Measurements from ENCODE around the gene ECPAS.
"Not testable (repeated sequence)": the region's sequence is repeated elsewhere in the genome, so short reads cannot be mapped to it uniquely, and the experiment has no call there.

Gene ECPAS

DNA sequence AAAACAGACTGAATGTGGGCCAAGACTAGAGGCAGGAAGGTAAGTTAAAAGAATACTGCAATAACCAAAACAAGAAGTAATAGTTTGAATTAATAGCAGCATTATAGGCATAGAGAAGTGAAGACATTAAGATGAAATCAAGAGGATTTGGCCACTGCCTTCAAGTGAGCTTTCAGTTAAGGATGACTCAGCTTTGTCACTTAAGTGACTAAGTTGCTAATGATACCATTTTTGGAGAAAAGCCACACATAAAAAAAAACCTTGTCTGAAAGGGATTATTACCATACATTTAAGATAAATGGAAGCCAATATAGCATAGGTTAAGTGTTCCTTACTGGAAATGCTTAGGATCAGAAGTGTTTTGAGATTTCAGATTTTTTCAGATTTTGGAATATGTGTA is 57.0 kb downstream of the ECPAS start:
- Histone ChIP-seq H3K4me1 (ENCODE audit: control insufficient read depth in 1 of 2, insufficient read depth in 2 of 2, low read length in 2 of 2) (no peaks in the 10 kb centered on the region), H3K27ac (ENCODE audit: low read depth, low read length) (no peak overlapping the region), H3K9ac (ENCODE audit: low read depth in 1 of 2, low read length in 2 of 2) (no peak overlapping the region), H3K36me3 (ENCODE audit: control insufficient read depth in 1 of 2, insufficient read depth in 2 of 2, low read length in 2 of 2) (peaks cover 46 to 80% of the 10 kb centered on the region in 2 donors), H3K27me3 (ENCODE audit: control insufficient read depth in 1 of 2, insufficient read depth in 2 of 2, low read length in 2 of 2) (no peaks in the 10 kb centered on the region), H3K4me3 (ENCODE audit: low read depth in 1 of 2, low read length in 2 of 2) (no peak overlapping the region), H3K9me3 (ENCODE audit: control insufficient read depth in 1 of 2, low read length in 2 of 2) (no peaks in the 10 kb centered on the region)

DNA sequence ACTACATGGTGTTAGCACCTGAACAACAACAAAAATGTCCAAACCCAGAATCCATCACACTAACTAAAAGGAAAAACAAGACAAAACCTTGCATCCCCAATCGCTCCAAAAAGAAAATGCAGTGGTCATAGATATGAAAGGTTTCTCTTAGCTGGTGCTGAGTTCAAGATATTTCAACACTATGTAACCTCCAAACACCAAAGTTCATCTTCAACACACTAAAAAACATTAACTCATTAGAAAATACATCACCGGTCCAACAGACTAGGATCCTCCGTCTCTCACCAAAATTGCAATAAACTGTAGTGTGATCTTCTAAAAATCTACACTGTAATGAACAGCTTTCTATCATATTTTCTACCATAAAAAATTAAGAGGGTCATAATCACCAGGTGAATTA is 60.8 kb downstream of the ECPAS start:
- Histone ChIP-seq H3K36me3 (ENCODE audit: control insufficient read depth in 1 of 2, insufficient read depth in 2 of 2, low read length in 2 of 2) (peaks cover 44 to 80% of the 10 kb centered on the region in 2 donors), H3K4me3 (ENCODE audit: low read depth in 1 of 2, low read length in 2 of 2) (no peak overlapping the region), H3K9me3 (ENCODE audit: control insufficient read depth in 1 of 2, low read length in 2 of 2) (no peaks in the 10 kb centered on the region), H3K27me3 (ENCODE audit: control insufficient read depth in 1 of 2, insufficient read depth in 2 of 2, low read length in 2 of 2) (no peaks in the 10 kb centered on the region), H3K27ac (ENCODE audit: low read depth, low read length) (no peak overlapping the region), H3K9ac (ENCODE audit: low read depth in 1 of 2, low read length in 2 of 2) (no peak overlapping the region), H3K4me1 (ENCODE audit: control insufficient read depth in 1 of 2, insufficient read depth in 2 of 2, low read length in 2 of 2) (no peaks in the 10 kb centered on the region)

DNA sequence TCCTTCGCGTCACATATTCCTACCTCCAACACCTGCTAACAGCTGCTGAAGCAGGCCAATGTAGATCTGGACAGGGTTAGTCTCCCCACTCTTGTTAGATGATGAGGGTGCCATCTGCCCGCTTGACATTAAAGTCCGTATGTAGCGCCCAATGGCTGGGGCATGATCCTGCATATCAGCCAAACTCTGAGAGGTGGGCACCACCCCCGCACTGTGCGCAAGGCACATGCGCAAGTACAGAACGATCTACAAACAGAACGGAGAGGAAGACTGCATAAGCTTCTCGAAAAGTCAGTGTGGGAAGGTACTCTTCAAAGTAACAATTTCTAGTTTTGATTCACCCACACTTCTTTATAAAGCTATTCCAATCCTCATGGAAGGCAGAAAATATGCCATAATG is 69.8 kb downstream of the ECPAS start:
- Histone ChIP-seq H3K9me3 (ENCODE audit: control insufficient read depth in 1 of 2, low read length in 2 of 2) (no peaks in the 10 kb centered on the region), H3K9ac (ENCODE audit: low read depth in 1 of 2, low read length in 2 of 2) (no peak overlapping the region), H3K27me3 (ENCODE audit: control insufficient read depth in 1 of 2, insufficient read depth in 2 of 2, low read length in 2 of 2) (no peaks in the 10 kb centered on the region), H3K4me3 (ENCODE audit: low read depth in 1 of 2, low read length in 2 of 2) (no peak overlapping the region), H3K27ac (ENCODE audit: low read depth, low read length) (no peak overlapping the region), H3K36me3 (ENCODE audit: control insufficient read depth in 1 of 2, insufficient read depth in 2 of 2, low read length in 2 of 2) (peaks cover 46 to 88% of the 10 kb centered on the region in 2 donors), H3K4me1 (ENCODE audit: control insufficient read depth in 1 of 2, insufficient read depth in 2 of 2, low read length in 2 of 2) (no peaks in the 10 kb centered on the region)

DNA sequence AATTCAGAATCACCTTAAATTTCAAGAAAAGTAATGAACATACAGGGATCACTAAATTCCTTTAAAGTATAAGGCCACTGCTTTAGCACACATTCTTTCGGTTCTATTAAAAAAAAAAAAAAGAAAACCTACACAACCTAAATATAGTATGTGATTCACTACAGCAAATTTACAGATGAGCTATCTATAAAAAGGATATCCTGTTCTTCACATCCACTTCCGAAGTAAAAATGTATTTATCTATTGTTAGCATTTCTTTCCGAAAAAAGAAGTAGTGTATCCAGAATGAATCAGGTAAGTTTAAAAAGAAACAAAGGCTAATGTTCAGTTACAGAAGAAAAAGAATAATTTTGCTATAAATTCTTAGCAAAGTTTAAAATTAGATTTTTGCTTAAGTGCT is 70.2 kb downstream of the ECPAS start:
- peaks cover 47 to 92% of the 10 kb centered on the region in 2 donors for H3K36me3 ChIP-seq (ENCODE audit: control insufficient read depth in 1 of 2, insufficient read depth in 2 of 2, low read length in 2 of 2)
- no peaks in the 10 kb centered on the region for H3K27me3 ChIP-seq (ENCODE audit: control insufficient read depth in 1 of 2, insufficient read depth in 2 of 2, low read length in 2 of 2)
- H3K4me3 ChIP-seq (ENCODE audit: low read depth in 1 of 2, low read length in 2 of 2): no peak overlapping the region
- no peaks in the 10 kb centered on the region for H3K4me1 ChIP-seq (ENCODE audit: control insufficient read depth in 1 of 2, insufficient read depth in 2 of 2, low read length in 2 of 2)
- H3K27ac ChIP-seq (ENCODE audit: low read depth, low read length): no peak overlapping the region
- H3K9me3 ChIP-seq (ENCODE audit: control insufficient read depth in 1 of 2, low read length in 2 of 2): no peaks in the 10 kb centered on the region
- no peak overlapping the region for H3K9ac ChIP-seq (ENCODE audit: low read depth in 1 of 2, low read length in 2 of 2)

DNA sequence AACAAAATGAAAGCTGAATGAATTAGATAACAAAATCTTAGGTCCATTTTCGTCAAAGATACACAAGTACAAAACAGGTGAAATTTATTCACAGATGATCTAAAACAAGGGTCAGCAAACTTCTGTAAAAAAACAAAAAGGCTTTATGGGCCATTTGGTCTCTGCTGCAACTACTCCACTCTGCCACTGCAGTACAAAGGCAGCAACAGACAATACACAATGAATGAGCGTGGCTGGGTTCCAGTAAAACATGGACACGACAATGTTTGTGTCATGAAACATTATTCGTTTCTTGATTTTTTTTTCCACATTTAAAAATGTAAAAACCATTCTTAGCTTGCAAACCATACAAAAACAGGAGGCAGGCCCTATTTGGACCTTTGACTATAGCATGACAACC is 71.9 kb downstream of the ECPAS start:
- Histone ChIP-seq H3K9ac (ENCODE audit: low read depth in 1 of 2, low read length in 2 of 2) (no peak overlapping the region), H3K9me3 (ENCODE audit: control insufficient read depth in 1 of 2, low read length in 2 of 2) (no peaks in the 10 kb centered on the region), H3K36me3 (ENCODE audit: control insufficient read depth in 1 of 2, insufficient read depth in 2 of 2, low read length in 2 of 2) (peaks cover 58 to 95% of the 10 kb centered on the region in 2 donors), H3K27ac (ENCODE audit: low read depth, low read length) (no peak overlapping the region), H3K4me3 (ENCODE audit: low read depth in 1 of 2, low read length in 2 of 2) (no peak overlapping the region), H3K4me1 (ENCODE audit: control insufficient read depth in 1 of 2, insufficient read depth in 2 of 2, low read length in 2 of 2) (no peaks in the 10 kb centered on the region), H3K27me3 (ENCODE audit: control insufficient read depth in 1 of 2, insufficient read depth in 2 of 2, low read length in 2 of 2) (no peaks in the 10 kb centered on the region)

DNA sequence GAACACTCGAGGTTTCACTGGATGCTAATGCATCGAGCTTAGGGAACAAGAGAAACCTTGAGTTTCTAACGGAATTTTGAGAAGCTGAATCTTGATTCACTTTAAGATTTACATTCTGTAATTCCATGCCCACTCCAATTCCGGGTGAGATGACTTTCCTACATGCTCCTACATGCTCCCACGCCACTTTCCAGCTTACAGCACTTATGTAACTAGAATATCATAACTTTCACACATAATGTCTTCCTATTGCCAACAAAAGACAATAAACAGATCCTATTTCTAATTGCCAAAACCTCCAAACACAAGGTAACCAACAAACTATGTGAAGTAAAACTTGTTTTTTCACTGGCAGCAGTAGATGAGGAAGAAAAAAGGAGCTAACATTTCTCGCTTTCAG is 72.9 kb downstream of the ECPAS start:
- no peaks in the 10 kb centered on the region for H3K4me1 ChIP-seq (ENCODE audit: control insufficient read depth in 1 of 2, insufficient read depth in 2 of 2, low read length in 2 of 2)
- no peak overlapping the region for H3K27ac ChIP-seq (ENCODE audit: low read depth, low read length)
- H3K9me3 ChIP-seq (ENCODE audit: control insufficient read depth in 1 of 2, low read length in 2 of 2): no peaks in the 10 kb centered on the region
- no peaks in the 10 kb centered on the region for H3K27me3 ChIP-seq (ENCODE audit: control insufficient read depth in 1 of 2, insufficient read depth in 2 of 2, low read length in 2 of 2)
- H3K36me3 ChIP-seq (ENCODE audit: control insufficient read depth in 1 of 2, insufficient read depth in 2 of 2, low read length in 2 of 2): peaks cover 54 to 94% of the 10 kb centered on the region in 2 donors
- no peak overlapping the region for H3K9ac ChIP-seq (ENCODE audit: low read depth in 1 of 2, low read length in 2 of 2)
- no peak overlapping the region for H3K4me3 ChIP-seq (ENCODE audit: low read depth in 1 of 2, low read length in 2 of 2)

DNA sequence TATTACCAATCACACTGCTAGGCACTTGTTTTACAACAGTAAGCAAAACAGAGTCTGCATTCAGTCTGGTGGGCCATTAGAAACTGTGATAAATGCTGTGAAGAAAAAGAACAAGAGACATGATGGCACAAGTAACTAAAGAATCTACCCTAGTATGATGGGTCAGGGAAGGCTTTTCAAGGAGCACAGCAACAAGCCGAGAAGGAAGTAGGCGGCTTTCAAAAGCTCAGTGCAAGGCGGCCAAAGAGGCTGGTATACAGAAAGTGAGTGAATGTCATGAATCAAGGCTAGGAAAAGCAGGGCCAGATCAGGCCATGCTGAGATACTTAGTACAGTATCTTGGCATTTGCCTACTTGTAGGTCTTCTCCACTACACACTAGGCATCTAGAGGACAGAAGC is 76.4 kb downstream of the ECPAS start:
- Histone ChIP-seq H3K27ac (ENCODE audit: low read depth, low read length) (no peak overlapping the region), H3K9me3 (ENCODE audit: control insufficient read depth in 1 of 2, low read length in 2 of 2) (peaks cover 6 to 14% of the 10 kb centered on the region in 2 donors), H3K27me3 (ENCODE audit: control insufficient read depth in 1 of 2, insufficient read depth in 2 of 2, low read length in 2 of 2) (no peaks in the 10 kb centered on the region), H3K9ac (ENCODE audit: low read depth in 1 of 2, low read length in 2 of 2) (no peak overlapping the region), H3K4me1 (ENCODE audit: control insufficient read depth in 1 of 2, insufficient read depth in 2 of 2, low read length in 2 of 2) (no peaks in the 10 kb centered on the region), H3K36me3 (ENCODE audit: control insufficient read depth in 1 of 2, insufficient read depth in 2 of 2, low read length in 2 of 2) (peaks cover 53 to 82% of the 10 kb centered on the region in 2 donors), H3K4me3 (ENCODE audit: low read depth in 1 of 2, low read length in 2 of 2) (no peak overlapping the region)

DNA sequence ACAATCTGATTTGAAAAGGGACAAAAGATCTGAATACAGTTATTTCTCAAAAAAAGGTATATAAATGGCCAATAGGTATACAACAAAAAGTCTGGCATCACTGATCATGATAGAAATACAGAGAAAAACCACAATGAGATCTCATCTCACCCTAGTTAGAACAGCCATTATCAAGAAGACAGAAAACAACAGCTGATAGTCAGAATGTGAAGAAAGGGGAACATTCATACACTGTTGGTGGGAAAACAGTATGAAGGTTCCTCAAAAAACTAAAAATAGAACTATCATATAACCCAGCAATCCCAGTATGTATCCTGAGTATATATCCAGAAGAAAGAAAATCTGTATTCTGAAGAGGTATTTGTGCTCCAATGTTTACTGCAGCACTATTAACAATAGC is 78.5 kb downstream of the ECPAS start:
- Histone ChIP-seq H3K36me3 (ENCODE audit: control insufficient read depth in 1 of 2, insufficient read depth in 2 of 2, low read length in 2 of 2) (peaks cover 41 to 80% of the 10 kb centered on the region in 2 donors), H3K27me3 (ENCODE audit: control insufficient read depth in 1 of 2, insufficient read depth in 2 of 2, low read length in 2 of 2) (no peaks in the 10 kb centered on the region), H3K4me3 (ENCODE audit: low read depth in 1 of 2, low read length in 2 of 2) (no peak overlapping the region), H3K27ac (ENCODE audit: low read depth, low read length) (no peak overlapping the region), H3K9me3 (ENCODE audit: control insufficient read depth in 1 of 2, low read length in 2 of 2) (peaks cover 6 to 26% of the 10 kb centered on the region in 2 donors), H3K9ac (ENCODE audit: low read depth in 1 of 2, low read length in 2 of 2) (no peak overlapping the region), H3K4me1 (ENCODE audit: control insufficient read depth in 1 of 2, insufficient read depth in 2 of 2, low read length in 2 of 2) (no peaks in the 10 kb centered on the region)

DNA sequence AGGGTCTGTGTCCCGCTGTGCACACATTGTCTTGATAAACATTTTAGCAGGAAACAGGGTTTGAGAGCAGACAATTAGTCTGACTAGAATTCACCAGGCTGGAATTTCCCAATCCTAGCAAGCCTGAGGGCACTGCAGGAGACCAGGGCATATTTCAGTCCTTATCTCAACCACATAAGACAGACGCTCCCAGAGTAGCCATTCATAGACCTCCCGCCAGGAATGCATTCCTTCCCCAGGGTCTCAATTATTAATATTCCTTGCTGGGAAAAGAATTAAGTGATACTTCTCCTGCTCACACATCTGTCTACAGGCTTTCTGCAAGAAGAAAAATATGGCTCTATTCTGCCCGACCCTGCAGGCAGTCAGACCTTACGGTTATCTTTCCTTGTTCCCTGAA is 82.7 kb downstream of the ECPAS start:
- not testable (repeated sequence) for H3K27ac ChIP-seq (ENCODE audit: low read depth, low read length); H3K4me1 ChIP-seq (ENCODE audit: control insufficient read depth in 1 of 2, insufficient read depth in 2 of 2, low read length in 2 of 2); H3K9ac ChIP-seq (ENCODE audit: low read depth in 1 of 2, low read length in 2 of 2); H3K27me3 ChIP-seq (ENCODE audit: control insufficient read depth in 1 of 2, insufficient read depth in 2 of 2, low read length in 2 of 2); H3K4me3 ChIP-seq (ENCODE audit: low read depth in 1 of 2, low read length in 2 of 2)
- Histone ChIP-seq H3K36me3 (ENCODE audit: control insufficient read depth in 1 of 2, insufficient read depth in 2 of 2, low read length in 2 of 2) (peaks cover 29 to 68% of the 10 kb centered on the region in 2 donors), H3K9me3 (ENCODE audit: control insufficient read depth in 1 of 2, low read length in 2 of 2) (peaks cover 6 to 29% of the 10 kb centered on the region in 2 donors)

DNA sequence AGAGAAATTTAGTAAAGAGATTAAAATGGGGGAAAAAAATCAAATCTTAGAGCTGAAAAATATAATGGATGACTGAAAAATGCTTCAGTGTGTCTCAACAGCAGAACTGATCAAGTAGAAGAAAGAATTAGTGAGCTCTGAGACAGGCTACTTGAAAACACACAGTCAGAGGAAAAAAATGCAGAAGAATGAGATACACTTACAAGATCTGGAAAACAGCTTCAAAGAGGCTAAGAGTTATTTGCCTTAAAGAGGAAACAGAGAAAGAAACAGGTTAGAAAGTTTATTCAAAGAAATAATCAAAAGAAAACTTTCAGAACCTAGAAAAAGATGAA is 83.7 kb downstream of the ECPAS start:
- no peak overlapping the region for H3K9ac ChIP-seq (ENCODE audit: low read depth in 1 of 2, low read length in 2 of 2)
- H3K4me1 ChIP-seq (ENCODE audit: control insufficient read depth in 1 of 2, insufficient read depth in 2 of 2, low read length in 2 of 2): no peaks in the 10 kb centered on the region
- no peak overlapping the region for H3K27ac ChIP-seq (ENCODE audit: low read depth, low read length)
- peaks cover 27 to 66% of the 10 kb centered on the region in 2 donors for H3K36me3 ChIP-seq (ENCODE audit: control insufficient read depth in 1 of 2, insufficient read depth in 2 of 2, low read length in 2 of 2)
- no peak overlapping the region for H3K4me3 ChIP-seq (ENCODE audit: low read depth in 1 of 2, low read length in 2 of 2)
- H3K27me3 ChIP-seq (ENCODE audit: control insufficient read depth in 1 of 2, insufficient read depth in 2 of 2, low read length in 2 of 2): no peaks in the 10 kb centered on the region
- peaks cover 6 to 23% of the 10 kb centered on the region in 2 donors for H3K9me3 ChIP-seq (ENCODE audit: control insufficient read depth in 1 of 2, low read length in 2 of 2)

Data from duodenal mucosa (tissue), 2 donors.